NCI-H524 treated with DMSO at 0.1 percent for 48 hours (cell line): ENCODE measurements around the gene FNDC3B.

Experiments
- DNase-seq: peaks from one replicate; lab custom pipeline; 2025; lab: John Stamatoyannopoulos, UW

The FNDC3B gene

DNA sequence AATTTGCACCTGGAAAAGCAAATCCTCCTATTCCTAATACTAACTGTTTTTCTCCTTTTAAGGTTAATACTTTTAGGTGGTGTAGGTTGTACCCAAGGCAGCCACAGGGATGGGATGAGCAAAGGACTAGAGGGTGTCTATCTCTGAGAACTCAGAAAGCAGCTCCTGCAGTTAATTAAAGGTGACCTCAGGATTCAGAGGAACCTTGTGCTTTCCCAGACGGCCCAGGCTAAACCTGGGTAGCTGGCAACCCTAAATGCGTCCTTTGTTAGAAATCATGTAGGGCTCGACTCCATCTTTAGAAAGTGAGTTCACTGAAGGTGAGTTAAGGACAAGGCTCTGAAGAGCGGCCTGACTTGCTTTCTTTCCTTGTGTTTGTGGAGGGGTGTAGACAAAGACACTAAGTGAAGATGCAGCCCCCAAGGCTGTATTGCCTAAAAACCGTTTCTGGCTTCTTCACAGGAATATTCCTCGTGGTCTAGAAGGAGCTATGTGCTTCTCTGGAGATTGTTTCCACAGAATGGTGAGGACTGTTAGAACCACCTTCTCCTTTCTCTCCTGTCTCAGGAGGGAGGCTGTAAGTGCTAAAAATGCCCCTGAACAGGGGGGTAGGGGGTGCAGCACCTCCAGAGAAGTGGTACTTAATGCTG lies 14.9 kb downstream of the FNDC3B start:
- DNase-seq: no peak

DNA sequence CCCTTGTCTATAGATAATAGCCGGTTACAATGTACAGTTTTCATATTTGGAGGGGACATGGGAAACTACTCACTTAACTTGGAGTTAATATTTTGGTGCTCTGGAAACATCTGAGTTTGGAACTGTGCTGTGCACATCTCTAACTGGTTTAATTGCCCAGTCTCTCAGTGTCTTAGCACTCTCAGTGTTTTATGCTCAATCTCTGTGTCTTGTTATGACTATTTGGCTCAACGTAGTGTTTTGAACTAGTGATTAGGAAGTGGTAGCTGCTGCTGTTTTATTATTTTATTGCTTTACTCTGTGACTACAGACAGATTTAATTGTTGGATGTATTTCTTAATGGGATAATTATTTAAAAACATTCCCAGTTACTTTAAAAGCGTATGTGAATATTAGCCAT lies 17.0 kb downstream of the FNDC3B start:
- no peak for DNase-seq

DNA sequence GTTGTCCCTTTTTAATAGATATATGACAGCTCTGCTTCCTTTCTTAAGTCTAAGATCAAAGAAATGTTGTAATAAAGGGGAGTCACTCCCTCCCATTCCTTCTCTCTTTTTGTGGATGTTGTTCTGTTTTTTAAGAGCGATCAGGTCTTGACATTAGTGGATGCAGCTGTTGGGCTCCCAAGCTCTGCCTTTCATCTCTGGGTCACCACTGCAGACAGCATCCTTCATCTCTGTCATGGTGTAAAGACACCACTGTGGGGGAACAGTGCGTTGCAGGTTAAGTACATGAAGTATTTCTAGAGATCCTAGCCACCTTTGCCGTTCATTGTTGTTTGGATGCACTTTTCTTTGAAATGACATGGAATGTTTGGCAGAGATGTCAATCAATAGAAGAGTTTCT lies 17.7 kb downstream of the FNDC3B start:
- no peak for DNase-seq

DNA sequence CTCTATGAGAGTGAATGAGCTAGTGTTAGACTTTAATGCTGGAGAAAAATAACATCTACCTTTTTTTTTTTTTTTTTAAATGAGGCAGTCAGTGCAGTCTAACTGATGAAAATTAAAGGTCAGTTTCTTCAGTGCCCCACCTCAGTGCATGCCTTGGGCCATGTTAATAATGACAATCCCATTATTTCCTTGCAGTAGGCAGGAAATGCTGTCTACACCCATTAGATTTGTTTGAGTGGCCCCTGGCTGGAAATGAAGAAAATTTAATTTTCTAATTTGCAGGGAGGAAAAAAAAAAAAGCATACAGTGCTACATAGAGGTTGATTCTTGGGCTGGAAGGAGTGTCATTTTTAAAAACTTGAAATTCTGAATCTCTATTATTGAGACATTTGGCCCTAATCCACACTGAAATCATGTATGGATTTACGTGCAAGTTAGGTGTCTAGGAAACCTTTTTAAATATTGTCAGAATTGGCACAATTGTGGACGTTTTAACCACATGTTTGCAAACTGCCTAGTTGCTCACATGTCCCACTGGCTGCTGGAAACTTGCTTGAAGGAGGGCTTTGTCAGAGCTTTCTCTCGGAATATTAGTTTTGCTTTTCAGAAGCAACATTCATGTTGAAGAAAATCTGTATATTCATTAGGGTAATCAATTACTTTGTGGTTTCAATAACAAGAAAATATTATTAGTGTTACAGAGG lies 18.4 kb downstream of the FNDC3B start:
- no peak for DNase-seq

DNA sequence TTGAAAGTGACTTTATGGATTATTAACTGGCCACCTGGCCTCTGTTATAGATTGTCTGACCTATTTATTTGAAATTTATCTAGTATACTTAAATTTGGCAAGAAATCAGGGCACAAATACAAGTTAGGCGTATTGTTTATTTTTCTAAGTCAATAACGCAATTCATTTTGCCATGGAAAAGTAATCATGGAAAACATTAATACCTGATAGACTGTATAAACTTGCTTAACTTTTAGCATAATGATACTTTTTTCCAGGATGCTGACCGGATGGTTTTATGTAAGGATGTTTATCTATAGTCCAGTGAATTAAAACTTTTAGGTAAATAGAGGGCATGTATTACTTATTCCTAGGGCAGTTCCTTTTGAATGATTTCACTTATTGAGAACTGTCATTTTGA lies 20.2 kb downstream of the FNDC3B start:
- no peak for DNase-seq

DNA sequence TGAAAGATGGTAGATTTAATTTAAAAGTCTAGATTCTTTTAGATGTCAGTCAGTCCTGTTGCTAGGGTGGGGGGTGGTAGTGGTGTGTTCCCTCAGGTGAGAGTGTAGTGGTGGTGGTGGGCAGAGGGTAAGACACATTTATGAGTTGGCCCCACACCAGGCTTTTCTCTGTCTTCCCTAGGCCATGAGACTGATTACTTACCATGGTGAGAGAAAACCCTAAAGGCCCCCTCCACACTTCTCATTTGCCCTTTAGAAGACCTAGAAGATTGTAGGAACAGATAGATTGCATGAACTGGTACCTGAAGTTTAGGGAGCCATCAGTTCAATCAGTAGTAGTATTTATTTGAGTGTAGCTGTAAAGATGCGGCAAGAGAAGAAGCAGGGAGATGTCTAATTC lies 20.9 kb downstream of the FNDC3B start:
- DNase-seq: no peak

DNA sequence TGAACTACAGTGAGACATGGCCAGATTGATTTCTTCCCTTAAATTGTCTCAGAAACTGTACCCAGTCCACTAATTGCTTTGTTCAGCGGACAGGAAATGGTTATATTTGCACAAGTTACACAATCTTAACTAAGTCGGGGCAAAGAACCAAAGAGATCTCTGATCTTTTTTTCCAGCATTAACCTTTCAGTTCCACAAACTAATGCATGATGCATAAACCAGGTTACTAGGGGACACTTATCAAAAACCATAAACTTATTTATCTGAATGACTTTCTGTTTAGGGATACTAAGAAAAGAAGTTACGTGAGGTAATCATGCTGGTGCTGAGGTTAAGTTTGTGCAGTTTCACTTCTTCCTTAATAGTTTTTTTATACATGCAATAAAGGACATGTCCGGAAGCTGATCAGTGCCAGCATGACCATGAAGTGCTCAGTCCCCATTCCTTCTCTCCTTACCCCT lies 22.4 kb downstream of the FNDC3B start:
- DNase-seq: no peak

DNA sequence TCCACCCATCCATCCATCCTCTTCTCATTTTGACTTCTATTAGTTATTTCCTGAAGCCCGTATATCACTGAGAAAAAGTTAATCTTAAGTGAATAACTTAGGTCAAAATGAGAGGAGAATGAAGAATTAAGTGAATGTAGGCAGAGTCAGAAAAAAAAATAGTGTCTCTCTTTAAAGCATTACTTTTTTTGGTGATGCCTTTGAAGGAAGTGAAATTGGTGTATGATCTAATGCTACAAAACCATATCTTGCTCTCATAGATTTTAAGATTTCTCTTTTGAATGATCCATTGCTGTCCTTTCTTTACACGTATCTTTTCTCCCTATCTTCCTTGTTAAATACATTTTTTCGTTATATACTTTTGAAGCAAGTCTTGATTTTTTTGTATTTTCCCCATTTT lies 23.4 kb downstream of the FNDC3B start:
- DNase-seq: no peak

DNA sequence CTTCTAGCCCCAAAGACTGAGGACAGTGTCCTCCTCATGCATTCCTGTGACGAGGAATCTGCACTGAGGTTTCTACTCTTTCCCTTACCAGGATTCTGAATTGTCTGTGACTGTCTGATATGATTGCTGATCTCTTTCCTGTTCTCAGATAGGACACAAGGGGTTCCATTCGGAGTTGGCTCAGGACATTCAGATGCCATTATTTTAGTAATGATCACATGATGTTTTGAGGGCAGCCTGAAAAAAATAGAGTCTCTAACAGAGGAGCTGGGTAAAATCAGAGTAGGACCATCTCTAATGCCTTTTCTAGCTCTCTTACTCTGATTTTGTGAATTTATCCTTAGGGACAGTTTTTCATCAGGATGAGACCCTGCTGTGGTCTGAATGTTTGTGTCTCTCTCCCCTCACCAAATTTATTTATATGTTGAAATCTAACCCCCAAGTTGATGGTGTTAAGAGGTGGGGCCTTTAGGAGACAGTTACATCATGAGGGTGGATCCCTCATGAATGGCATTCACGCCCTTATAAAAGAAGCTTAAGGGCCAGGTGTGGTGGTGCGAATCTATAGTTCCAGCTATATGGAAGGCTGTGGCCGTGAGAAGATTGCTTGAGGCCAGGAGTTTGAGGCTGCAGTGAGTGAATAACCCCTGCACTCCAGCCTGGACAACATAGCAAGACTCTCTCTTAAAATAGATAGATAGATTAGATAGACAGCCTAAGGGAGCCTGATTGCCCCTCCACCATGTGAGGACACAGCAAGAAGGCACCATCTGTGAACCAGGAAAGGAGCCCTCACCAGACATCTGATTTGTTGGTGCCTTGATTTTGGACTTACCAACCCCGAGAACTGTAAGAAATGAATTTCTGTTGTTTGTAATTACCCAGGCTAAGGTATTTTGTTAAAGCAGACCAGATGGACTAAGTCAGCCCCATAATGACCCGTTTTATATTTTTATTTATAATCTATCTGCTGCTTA lies 24.4 kb downstream of the FNDC3B start:
- DNase-seq: no peak

DNA sequence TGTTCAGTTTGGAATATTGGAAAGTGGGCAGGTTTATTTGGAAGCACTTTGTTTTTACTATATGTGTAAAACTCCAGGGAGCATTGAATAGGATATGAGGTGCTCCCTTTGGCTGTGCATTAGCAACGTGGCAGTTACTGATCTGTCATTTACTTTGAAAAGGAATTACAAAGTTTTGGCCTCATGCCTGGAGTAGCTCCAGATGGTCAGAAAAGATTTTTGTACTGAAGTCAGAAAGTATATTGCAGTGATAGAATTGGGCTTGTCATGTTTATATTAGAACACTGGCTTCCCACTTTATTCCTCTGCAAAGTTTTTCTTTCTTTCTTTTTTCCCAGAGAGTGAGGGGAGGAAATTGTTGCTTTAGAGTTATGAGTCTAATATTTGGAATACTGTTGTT lies 26.1 kb downstream of the FNDC3B start:
- DNase-seq: peak; percentile 5

DNA sequence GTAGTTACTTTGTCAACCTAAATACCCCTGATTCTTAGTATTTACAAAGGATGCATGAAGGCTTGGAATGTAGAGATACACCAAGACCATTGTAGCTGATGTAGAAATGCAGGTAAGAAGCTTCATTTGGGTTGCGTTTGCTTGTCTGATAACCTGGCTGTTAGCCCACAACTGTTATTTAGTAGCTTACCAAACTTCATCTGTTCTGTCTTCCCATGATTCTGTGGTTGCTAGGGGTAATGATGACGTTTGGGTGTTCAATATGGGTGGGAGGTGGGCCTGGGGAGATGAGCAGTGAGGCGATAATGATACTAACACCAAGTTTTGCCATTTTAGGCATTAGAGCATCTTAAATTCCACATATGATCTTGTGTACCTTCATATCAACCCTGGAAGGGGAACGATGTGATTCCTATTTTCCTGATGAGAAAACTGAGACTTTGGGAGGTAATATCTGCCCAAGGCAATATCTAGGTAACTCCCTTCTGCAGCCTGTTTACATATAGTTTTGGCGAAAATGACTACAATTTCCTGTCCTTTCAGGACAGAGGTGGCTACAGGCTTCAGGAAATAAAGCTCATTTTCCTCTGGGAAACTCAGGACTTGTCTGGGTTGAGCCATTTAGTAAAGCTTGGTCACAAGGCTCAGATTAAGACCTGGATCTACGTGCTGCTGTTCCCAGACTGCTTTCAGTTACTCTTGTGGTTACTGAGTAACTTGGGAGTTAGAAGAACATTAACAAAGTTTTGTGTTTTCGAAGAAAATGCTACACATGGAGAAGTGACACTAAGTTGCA lies 26.8 kb downstream of the FNDC3B start:
- no peak for DNase-seq

DNA sequence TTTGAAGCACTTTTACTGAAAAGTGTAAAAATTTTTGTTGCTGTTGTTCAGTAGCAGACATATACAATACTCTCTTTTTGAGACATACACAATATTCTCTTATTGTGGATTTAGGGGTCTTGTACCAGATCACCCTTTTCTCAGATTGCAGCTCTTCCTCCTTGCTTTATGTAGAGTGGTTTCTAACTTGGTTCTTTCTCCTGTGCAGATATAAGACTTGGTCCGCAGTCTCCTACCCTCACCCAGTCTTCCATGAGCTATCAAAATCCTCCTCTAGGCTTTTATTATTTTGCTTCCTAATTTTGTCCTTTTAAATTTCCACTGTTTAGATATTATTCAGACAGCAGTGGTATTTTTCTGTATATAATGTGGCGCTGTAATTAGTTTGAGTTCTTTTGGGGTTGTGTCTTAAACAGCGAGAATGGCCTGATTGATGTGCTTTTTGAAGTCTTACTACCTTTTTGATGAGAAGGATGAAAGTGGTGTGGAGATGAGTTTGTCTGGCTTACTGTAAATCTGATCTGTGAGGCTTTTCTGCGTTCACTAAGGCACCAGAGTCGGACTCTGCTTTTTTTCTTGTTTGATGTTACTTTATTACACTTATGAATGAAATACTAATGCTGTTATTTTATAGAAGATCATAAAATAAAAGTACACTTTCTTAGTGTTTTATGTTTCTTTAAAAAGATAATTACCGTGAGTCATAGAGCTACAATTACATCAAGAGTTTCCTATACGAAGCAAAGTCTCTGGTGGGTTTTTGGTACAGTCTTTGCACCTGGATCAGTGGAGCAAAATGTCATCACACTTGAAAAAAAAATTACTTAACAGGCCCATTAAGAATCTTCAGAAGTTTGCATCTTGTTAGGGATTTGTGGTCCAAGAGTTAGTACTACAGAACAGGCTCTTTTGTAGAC lies 27.8 kb downstream of the FNDC3B start:
- no peak for DNase-seq

DNA sequence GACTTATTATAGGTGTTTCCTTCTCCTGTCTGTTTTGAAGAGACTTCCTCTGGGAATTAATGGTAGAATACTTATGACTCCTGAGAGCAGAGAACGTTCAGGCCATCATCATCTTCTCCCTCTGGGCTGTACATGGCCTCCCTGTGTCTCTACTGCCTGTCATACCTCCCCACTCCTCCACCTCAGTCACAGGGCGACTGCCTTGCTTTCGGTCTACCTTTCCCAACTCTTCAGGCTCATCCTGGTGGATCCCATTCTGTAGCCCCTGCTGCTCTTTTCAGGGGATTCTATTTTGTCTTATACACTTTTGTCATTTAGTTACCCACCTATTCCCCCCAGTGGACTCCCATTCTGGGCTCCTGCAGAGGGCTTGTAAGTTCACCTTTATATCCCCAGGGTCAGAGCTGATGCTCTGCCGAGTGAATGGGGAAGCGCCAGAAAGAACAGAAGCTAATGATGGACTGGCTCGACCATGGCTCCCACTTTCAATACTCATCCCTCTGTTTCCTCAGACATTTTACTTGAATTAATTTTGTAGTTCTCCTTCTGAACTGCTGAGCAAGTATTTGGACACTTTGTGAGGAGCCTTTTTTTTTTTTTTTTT lies 28.6 kb downstream of the FNDC3B start:
- no peak for DNase-seq

DNA sequence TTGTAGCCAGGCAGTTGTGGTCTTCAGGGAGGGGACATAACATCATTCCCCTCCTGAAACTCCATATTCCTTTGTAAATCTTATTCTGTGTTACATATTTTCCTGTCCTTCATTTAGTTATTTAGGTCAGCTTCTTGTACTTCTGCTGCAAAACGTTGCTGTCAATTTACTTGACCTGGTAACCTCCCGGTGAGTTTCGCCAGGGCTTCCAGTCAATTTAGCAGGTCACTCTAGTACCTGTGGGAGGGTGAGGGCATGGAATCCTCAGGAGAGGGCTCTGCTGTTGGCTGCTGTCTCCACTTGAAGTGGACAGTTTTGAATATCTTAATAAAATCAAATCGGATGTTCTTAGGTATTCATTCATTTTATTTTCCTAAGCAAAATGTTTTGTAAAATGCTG lies 29.6 kb downstream of the FNDC3B start:
- no peak for DNase-seq

DNA sequence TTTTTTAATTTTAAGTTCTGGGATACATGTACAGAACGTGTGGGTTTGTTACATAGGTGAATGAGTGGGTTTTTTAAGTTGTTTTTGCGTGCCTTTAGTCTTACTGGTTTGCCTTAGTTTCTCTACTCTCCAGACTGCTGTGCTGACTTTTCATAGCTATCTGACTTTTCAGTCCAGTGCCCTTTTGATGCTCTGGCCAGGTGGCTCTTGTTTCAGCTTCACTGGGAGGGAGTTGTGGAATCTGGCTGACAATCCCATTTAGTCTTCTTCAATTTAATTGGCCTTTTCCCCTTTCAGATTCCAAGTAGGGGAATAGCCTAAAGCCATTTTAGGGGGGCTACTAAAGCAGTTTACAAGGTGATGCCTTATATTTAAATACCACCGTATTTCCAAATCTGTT lies 30.1 kb downstream of the FNDC3B start:
- no peak for DNase-seq

DNA sequence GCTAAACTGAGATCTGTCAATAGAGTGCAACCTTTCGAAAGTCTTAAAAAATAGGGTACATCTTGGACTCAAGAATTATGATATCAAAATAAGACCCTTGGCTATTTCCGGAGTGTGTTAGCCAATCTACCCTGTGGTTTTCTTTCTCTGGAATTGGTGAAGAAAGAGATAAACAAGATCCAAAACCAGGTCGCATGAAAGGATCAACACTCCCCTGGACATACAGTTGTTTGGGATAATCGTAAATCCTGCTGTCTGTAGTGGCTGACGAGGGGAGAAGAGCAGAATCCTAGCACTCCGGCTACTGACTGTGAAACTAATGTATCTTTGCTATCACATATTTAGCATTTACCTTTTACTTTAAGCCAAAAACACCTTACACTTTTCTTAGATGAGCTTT lies 30.9 kb downstream of the FNDC3B start:
- no peak for DNase-seq

DNA sequence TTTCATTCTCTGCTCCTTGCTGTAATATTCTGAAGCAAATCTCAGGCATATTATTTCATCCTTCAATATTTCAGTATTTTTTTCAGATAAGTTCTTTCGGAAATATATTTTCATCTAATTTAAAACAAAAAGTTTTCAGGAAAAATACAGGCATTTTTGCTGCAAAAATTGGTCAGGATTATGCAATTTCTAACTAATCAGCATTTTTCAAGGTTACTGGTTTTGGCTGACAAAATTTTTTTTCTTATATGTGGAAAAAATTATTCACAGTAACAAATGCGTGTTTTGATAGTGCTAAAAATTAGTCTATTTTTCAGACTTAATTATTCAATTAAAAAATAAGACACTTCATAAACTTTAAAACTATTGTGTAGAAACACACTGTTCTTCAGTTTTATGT lies 31.4 kb downstream of the FNDC3B start:
- no peak for DNase-seq

DNA sequence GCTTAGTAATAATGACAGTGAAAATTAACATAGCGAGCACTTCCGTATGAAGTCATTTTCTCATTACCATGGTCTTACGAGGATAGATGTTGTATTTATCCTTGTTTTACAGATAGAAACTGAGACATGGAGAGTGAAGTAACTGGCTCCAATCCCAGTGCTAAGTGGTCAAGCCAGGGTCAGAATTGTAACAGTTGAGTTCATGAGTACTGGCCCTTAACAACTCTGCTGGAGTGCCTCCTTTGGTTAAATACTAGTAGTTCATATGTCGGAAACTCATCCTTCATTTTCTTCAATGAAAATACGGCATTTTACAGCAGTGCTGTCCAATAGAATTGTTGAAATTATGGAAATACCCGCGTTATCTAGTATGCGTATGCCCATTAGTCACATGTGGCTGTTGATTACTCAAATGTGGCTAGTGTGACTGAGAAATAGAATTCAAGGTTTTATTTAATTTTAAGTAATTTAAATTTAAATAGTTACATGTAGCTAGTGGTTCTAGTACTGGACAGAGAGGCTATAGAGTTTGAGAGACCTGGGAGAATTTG lies 32.5 kb downstream of the FNDC3B start:
- no peak for DNase-seq

DNA sequence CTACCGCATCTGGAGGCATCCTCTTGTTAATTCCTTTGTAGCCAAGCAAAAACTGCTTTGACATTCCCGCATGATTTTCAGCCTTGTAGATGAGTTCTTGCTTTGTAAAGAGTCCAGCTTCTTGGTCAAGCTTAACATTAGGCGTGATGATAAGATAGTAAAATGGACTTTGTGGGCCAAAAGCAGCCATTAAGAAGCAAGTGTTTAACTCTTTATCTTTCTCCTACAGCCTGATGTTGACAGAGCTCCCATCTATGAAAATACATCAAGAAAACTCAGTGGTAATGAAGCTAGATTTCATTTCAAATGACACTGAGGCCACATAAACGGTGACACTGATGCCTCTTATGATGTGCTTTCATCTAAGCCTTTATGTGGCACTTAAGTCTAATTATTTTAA lies 33.2 kb downstream of the FNDC3B start:
- DNase-seq: no peak

DNA sequence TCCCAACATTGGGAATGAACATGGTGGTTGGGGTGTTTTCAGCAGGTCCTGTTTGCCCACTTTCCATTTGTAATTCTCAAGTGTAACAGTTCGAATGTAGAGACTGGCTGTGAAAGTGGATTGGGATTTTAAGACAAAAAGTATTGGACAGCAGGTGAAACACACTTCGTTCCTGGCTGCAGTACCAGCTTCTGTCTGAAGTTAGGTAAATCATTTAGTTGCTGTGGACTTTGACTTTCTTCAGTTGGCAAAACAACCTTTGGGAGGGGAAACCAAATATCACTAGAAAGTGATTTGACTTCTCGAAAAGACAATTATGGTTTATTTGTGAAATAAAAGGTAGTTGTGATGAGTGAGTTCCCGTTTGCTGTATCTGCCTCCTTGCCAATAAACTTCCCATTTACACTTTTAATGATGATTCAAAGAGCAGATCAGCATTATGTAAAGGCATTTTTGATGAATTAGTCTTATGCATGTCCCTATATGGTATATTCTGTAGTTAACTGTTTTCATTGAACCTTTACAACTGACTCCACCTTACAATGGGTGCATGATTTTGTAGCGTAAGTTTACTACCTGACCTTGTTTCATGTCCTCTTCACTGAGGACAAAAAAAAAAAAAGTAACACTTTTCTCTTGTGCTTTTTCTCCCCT lies 34.0 kb downstream of the FNDC3B start:
- no peak for DNase-seq
